ENCODE data around the gene MYOD1.

Gene MYOD1

DNA sequence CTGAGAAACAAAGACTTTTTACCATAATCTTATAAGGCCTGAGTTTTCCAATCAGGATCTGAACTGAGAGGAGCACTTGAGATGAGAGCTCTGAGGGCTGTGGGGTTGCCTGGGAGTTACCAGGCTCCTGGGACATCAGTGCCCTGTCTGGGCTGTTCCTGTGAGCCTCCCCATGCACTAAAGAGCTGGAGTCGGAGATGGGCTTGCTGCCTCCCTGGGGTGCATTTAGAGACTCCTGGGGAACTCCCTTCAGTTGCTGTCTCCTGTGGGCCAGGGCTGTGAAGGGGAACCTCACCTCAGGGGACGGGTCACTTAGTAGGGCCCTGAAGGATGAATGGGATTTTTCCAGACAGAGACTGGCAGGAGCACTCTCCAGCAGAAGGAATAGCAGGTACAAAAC, 48.5 kb downstream of the MYOD1 start:
- in situ Hi-C loops (cut with HindIII; ENCODE audit: low sequenced_read_pairs) = no loop called here
- no peak overlapping the region for H3K4me3 ChIP-seq (ENCODE audit: low read depth, low read length)
- TF ChIP-seq, protein P1, sequence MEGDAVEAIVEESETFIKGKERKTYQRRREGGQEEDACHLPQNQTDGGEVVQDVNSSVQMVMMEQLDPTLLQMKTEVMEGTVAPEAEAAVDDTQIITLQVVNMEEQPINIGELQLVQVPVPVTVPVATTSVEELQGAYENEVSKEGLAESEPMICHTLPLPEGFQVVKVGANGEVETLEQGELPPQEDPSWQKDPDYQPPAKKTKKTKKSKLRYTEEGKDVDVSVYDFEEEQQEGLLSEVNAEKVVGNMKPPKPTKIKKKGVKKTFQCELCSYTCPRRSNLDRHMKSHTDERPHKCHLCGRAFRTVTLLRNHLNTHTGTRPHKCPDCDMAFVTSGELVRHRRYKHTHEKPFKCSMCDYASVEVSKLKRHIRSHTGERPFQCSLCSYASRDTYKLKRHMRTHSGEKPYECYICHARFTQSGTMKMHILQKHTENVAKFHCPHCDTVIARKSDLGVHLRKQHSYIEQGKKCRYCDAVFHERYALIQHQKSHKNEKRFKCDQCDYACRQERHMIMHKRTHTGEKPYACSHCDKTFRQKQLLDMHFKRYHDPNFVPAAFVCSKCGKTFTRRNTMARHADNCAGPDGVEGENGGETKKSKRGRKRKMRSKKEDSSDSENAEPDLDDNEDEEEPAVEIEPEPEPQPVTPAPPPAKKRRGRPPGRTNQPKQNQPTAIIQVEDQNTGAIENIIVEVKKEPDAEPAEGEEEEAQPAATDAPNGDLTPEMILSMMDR (IDR thresholded peaks at IDR 0.05; ENCODE audit: low read depth, low read length) = no peak
- no peak for DNase-seq (ENCODE audit: low read depth, low spot score)

DNA sequence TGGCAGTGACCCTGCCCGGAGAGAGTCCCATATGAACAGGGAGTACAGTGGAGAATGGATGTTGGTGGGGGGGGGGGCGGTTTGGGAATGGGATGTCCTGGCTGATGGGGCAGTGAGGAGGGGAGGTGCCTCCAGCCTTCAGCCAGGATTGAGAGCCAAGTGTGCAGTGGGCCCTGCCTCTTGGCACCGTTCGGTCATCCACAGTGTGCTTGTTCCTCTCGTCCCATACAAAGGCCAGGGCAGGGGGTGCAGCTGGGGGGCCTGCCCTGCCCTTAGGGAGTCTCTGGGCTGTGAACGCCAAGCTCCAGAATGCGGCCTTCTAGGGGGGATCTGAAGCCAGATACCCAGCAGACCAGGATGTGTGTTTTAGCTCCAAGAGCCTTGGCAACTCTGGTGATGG, 49.2 kb downstream of the MYOD1 start:
- no peak for DNase-seq (ENCODE audit: low read depth, low spot score)
- in situ Hi-C loops (cut with HindIII; ENCODE audit: low sequenced_read_pairs) = no loop called here
- TF ChIP-seq, protein P1 (IDR thresholded peaks at IDR 0.05; ENCODE audit: low read depth, low read length) = no peak

GRCh38 chr11:17769218-17769617, 49.8 kb downstream of the MYOD1 start:
- H3K4me3 ChIP-seq (ENCODE audit: low read depth, low read length) = no peak overlapping the region
- DNase-seq (ENCODE audit: low read depth, low spot score) = no peak
- TF ChIP-seq, protein P1 (IDR thresholded peaks at IDR 0.05; ENCODE audit: low read depth, low read length) = no peak
- in situ Hi-C loops (cut with HindIII; ENCODE audit: low sequenced_read_pairs) = no loop called here

More for the DNA sequence above, 49.2 kb downstream of the MYOD1 start:
- no peak overlapping the region for H3K4me3 ChIP-seq (ENCODE audit: low read depth, low read length)

GRCh38 chr11:17770048-17770652, 50.8 kb downstream of the MYOD1 start:
- DNase-seq (ENCODE audit: low read depth, low spot score) = no peak
- in situ Hi-C loops (cut with HindIII; ENCODE audit: low sequenced_read_pairs) = no loop called here
- H3K4me3 ChIP-seq (ENCODE audit: low read depth, low read length) = no peak overlapping the region
- TF ChIP-seq, protein P1 (IDR thresholded peaks at IDR 0.05; ENCODE audit: low read depth, low read length) = no peak

- TF ChIP-seq, protein P1 (IDR thresholded peaks at IDR 0.05; ENCODE audit: low read depth, low read length) = peak; percentile 27
- in situ Hi-C loops (cut with HindIII; ENCODE audit: low sequenced_read_pairs) = no loop called here
- no peak for DNase-seq (ENCODE audit: low read depth, low spot score)
- no peak overlapping the region for H3K4me3 ChIP-seq (ENCODE audit: low read depth, low read length)
Measured at GRCh38 chr11:17770917-17771316, 51.5 kb downstream of the MYOD1 start.

GRCh38 chr11:17771415-17771814, 52.0 kb downstream of the MYOD1 start:
- no peak for DNase-seq (ENCODE audit: low read depth, low spot score)
- in situ Hi-C loops (cut with HindIII; ENCODE audit: low sequenced_read_pairs) = no loop called here
- no peak overlapping the region for H3K4me3 ChIP-seq (ENCODE audit: low read depth, low read length)
- TF ChIP-seq, protein P1 (IDR thresholded peaks at IDR 0.05; ENCODE audit: low read depth, low read length) = no peak

All from astrocyte of the spinal cord (primary cell).